Measurements from ENCODE around the gene GRK4. TPM values are rescaled to one million over a fixed set of nuclear protein-coding genes. Genes with fewer than 3 reads are reported as not detected.
"Not testable (repeated sequence)": the region's sequence is repeated elsewhere in the genome, so short reads cannot be mapped to it uniquely, and the experiment has no call there.

Gene GRK4
- total and polyA plus RNA-seq, 7 donors: 0.60 to 10.2 (median 3.9) TPM

DNA sequence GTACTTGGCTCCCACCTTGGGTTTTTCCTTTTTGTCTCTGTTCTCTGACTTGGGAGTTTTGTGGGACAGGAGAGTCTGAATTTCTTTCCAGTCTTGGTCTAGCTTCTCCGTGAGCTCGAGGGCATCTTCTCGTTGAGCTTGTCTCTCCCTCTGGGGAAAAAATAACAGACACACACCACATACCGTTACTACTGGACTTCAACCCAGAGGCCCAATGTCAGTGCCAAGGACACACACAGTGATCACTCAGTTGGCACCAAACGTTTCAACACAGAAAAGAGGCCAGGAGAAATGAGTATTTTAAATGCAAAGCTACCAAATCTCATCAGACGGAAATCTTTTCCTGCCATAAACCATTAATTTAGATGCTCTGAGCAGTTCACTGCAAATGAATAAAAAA lies 9.9 kb upstream of the GRK4 start:
- 80 to 91% methylated on average over 6 of the region's 6 CpGs for WGBS, 2 donors
- H3K4me1 ChIP-seq: no peaks in the 10 kb centered on the region
- H3K36me3 ChIP-seq: peaks cover 30 to 93% (median 51%) of the 10 kb centered on the region in 4 donors
- no peak overlapping the region for H3K4me3 ChIP-seq
- no peaks in the 10 kb centered on the region for H3K27me3 ChIP-seq
- H3K27ac ChIP-seq: no peak overlapping the region
- DNase-seq: no peak
- H3K9me3 ChIP-seq: no peaks in the 10 kb centered on the region
- intact Hi-C loops (cut with DNase I): no loop called here
- TF ChIP-seq CTCF (IDR thresholded peaks at IDR 0.05) (no peak), POLR2A (IDR thresholded peaks at IDR 0.05) (no peak), POLR2AphosphoS5 (IDR thresholded peaks at IDR 0.05) (no peak), EP300 (IDR thresholded peaks at IDR 0.05) (no peak)

DNA sequence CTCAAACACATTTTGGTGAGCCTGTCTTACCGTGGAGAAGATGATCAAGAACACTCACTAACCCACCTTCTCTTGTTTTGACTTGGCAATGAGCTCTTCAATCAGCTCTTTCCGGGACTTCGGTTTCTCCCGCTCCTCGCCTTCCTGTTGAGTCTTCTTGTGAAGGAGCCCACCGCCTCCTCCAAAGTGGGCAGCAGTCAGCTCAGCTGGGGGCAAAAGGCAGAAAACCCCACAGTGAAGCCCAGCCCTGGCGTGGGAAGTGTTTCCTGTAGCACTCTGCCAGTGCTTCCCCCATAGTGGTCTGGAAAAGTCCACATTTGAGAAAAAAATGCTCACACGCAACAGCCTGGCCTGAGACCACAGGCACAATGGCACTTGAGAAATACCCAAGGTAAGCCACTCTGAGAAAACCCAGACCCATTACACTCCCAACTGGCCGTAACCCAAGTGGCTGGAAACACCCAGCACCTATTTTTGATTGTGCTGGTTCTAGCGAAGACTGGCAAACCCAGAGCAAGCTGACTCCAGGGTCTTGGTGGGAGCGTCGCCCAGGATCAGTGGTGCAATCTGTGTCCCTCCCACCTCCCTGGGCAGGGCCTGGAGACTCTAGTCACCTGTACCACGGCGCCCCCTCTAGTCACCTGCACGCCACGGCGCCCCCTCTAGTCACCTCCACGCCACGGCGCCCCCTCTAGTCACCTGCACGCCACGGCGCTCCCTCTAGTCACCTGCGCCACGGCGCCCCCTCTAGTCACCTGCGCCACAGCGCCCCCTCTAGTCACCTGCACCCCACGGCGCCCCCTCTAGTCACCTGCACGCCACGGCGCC lies 8.8 kb upstream of the GRK4 start:
- Histone ChIP-seq H3K4me1 (no peaks in the 10 kb centered on the region), H3K4me3 (no peak overlapping the region), H3K27ac (no peak overlapping the region), H3K9me3 (no peaks in the 10 kb centered on the region), H3K36me3 (peaks cover 29 to 82% (median 47%) of the 10 kb centered on the region in 4 donors), H3K27me3 (no peaks in the 10 kb centered on the region)
- TF ChIP-seq CTCF (IDR thresholded peaks at IDR 0.05) (no peak), EP300 (IDR thresholded peaks at IDR 0.05) (no peak), POLR2A (IDR thresholded peaks at IDR 0.05) (no peak), POLR2AphosphoS5 (IDR thresholded peaks at IDR 0.05) (no peak)
- intact Hi-C loops (cut with DNase I): no loop called here
- 85 to 91% methylated on average over 33 of the region's 33 CpGs for WGBS, 2 donors
- no peak for DNase-seq

GRCh38 chr4:2955186-2956044 lies 8.0 kb upstream of the GRK4 start:
- H3K36me3 ChIP-seq: peaks cover 21 to 74% (median 39%) of the 10 kb centered on the region in 4 donors
- H3K9me3 ChIP-seq; H3K4me1 ChIP-seq; H3K4me3 ChIP-seq; H3K27ac ChIP-seq; intact Hi-C loops (cut with DNase I); H3K27me3 ChIP-seq; DNase-seq: not testable (repeated sequence)
- whole genome bisulfite sequencing, 2 donors: 95 to 97% methylated on average over 43 to 44 of the region's 44 CpGs

DNA sequence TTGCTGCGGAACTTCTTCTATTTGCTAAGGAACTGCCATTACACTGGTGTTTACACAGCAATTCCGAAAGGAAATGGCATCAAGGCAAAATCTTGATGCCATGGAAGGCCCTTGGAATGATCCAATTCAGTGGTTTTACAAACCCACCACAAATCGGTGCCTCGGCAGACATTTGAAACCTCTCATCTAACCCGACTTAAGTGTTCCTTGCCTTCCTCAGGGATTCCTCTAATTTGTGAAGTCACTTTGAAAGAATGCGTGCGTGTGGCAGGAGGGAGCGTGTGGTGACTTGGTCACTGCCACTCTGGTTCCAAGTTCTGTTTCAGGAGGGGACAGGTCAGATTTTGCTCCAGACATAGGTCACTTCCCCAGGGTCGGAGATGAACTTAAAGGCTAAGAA lies 4.9 kb upstream of the GRK4 start:
- no peaks in the 10 kb centered on the region for H3K27me3 ChIP-seq
- intact Hi-C loops (cut with DNase I): no loop called here
- no peak for DNase-seq
- 81 to 85% methylated on average over 9 of the region's 9 CpGs for WGBS, 2 donors
- H3K27ac ChIP-seq: no peak overlapping the region
- no peak overlapping the region for H3K4me3 ChIP-seq
- no peaks in the 10 kb centered on the region for H3K9me3 ChIP-seq
- no peak for TF ChIP-seq EP300 (IDR thresholded peaks at IDR 0.05)
- no peak for TF ChIP-seq CTCF (IDR thresholded peaks at IDR 0.05)
- TF ChIP-seq POLR2A (IDR thresholded peaks at IDR 0.05): no peak
- TF ChIP-seq POLR2AphosphoS5 (IDR thresholded peaks at IDR 0.05): no peak
- H3K36me3 ChIP-seq: peaks cover 8 to 43% (median 14%) of the 10 kb centered on the region in 4 donors
- peaks cover 0 to 16% (median 14%) of the 10 kb centered on the region in 4 donors for H3K4me1 ChIP-seq

- H3K4me1 ChIP-seq: peaks cover 0 to 29% (median 24%) of the 10 kb centered on the region in 4 donors
- intact Hi-C loops (cut with DNase I): loop anchor here (5.0 to 10.0 kb wide), 4 partner anchors 114 to 543 kb away; partner anchors contain the start of genes ADD1, CFAP99, HTT and HTT-AS
- WGBS, 2 donors: 88 to 91% methylated on average over 4 of the region's 4 CpGs
These were observed 2.9 kb upstream of the GRK4 start for GRCh38 chr4:2960450-2960849.

More at GRCh38 chr4:2960450-2960849, 2.9 kb upstream of the GRK4 start:
- not testable (repeated sequence) for H3K27me3 ChIP-seq, H3K9me3 ChIP-seq, H3K4me3 ChIP-seq, H3K27ac ChIP-seq, DNase-seq
- H3K36me3 ChIP-seq: peaks cover 8 to 26% (median 10%) of the 10 kb centered on the region in 4 donors
